Measurements from ENCODE around the gene CDH20. TPM values are rescaled to one million over a fixed set of nuclear protein-coding genes. Genes with fewer than 3 reads are reported as not detected.

Gene CDH20
- total RNA-seq, 1 donor from 2014 or later: not detected

DNA sequence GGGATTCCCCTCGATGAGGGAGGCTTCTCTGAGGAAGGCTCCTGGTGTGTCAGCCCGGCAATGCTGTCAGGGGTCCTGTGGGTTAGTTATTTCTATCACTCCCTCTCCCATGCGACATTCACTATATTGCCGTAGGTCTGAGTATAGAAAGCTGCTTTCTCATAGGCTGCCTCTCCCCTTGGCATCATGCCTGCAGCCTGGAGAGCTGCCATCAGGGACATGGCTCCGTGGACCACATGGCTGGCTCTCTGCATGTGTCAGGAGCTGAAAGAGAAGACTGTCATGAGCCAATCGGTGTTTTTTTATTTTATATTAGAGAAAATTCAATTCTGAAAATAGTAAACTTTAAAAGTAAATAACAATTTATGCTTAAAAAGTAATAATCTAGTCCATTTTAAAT lies 198.0 kb downstream of the CDH20 start:
- H3K36me3 Mint-ChIP-seq (ENCODE audit: low read depth): no peaks in the 10 kb centered on the region
- no peaks in the 10 kb centered on the region for H3K4me1 Mint-ChIP-seq (ENCODE audit: low read depth)
- H3K27ac Mint-ChIP-seq (ENCODE audit: unreplicated experiment): no peak overlapping the region
- H3K27me3 Mint-ChIP-seq (ENCODE audit: low read depth): peaks cover 1% of the 10 kb centered on the region
- H3K4me3 Mint-ChIP-seq (ENCODE audit: unreplicated experiment): no peak overlapping the region
- TF ChIP-seq, protein P1, sequence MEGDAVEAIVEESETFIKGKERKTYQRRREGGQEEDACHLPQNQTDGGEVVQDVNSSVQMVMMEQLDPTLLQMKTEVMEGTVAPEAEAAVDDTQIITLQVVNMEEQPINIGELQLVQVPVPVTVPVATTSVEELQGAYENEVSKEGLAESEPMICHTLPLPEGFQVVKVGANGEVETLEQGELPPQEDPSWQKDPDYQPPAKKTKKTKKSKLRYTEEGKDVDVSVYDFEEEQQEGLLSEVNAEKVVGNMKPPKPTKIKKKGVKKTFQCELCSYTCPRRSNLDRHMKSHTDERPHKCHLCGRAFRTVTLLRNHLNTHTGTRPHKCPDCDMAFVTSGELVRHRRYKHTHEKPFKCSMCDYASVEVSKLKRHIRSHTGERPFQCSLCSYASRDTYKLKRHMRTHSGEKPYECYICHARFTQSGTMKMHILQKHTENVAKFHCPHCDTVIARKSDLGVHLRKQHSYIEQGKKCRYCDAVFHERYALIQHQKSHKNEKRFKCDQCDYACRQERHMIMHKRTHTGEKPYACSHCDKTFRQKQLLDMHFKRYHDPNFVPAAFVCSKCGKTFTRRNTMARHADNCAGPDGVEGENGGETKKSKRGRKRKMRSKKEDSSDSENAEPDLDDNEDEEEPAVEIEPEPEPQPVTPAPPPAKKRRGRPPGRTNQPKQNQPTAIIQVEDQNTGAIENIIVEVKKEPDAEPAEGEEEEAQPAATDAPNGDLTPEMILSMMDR (IDR thresholded peaks at IDR 0.05): no peak
- H3K9me3 Mint-ChIP-seq (ENCODE audit: low read depth): no peaks in the 10 kb centered on the region
- DNase-seq (ENCODE audit: low spot score): no peak

DNA sequence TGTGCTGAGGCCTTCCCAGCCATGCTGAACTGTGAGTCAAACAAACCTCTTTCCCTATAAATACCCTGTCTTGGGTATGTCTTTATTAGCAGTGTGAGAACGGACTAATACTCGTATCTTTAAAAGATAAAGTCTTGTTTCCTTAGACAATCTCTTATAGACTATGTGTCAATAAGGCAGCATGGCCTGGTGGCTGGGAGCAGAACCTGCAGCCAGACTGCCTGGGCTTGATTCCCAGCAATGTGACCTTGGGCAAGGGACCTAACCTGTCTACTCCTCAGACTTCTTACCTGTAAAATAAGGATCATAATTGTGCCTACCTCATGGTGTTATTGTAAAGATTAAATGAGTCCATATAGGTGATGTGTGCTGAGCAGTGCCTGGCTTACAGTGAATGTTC lies 198.7 kb downstream of the CDH20 start:
- Mint-ChIP-seq H3K4me1 (ENCODE audit: low read depth) (no peaks in the 10 kb centered on the region), H3K4me3 (ENCODE audit: unreplicated experiment) (no peak overlapping the region), H3K36me3 (ENCODE audit: low read depth) (no peaks in the 10 kb centered on the region), H3K27ac (ENCODE audit: unreplicated experiment) (no peak overlapping the region), H3K27me3 (ENCODE audit: low read depth) (peaks cover 1% of the 10 kb centered on the region), H3K9me3 (ENCODE audit: low read depth) (no peaks in the 10 kb centered on the region)
- DNase-seq (ENCODE audit: low spot score): no peak
- TF ChIP-seq, protein P1 (IDR thresholded peaks at IDR 0.05): no peak

DNA sequence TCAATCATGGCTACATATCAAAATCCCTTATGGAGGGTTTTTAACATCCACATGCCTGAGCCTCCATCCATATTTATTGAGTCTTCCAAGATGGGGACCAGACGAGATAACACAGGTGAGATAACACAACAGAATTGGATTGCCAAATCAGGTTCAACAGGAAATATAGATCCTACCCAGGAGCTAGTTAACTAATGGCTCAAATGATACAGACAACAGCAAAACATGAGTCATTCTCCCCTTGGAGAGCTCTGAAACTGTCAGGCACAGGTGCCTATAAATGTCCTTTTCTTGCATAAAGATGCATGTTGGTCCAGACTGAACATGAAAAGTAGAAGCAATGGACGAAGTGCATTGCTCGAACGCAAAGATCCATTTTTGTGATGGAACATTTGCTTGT lies 202.2 kb downstream of the CDH20 start:
- Mint-ChIP-seq H3K36me3 (ENCODE audit: low read depth) (no peaks in the 10 kb centered on the region), H3K27me3 (ENCODE audit: low read depth) (peaks cover 1% of the 10 kb centered on the region), H3K9me3 (ENCODE audit: low read depth) (no peaks in the 10 kb centered on the region), H3K27ac (ENCODE audit: unreplicated experiment) (no peak overlapping the region), H3K4me1 (ENCODE audit: low read depth) (no peaks in the 10 kb centered on the region), H3K4me3 (ENCODE audit: unreplicated experiment) (no peak overlapping the region)
- TF ChIP-seq, protein P1 (IDR thresholded peaks at IDR 0.05): no peak
- no peak for DNase-seq (ENCODE audit: low spot score)

DNA sequence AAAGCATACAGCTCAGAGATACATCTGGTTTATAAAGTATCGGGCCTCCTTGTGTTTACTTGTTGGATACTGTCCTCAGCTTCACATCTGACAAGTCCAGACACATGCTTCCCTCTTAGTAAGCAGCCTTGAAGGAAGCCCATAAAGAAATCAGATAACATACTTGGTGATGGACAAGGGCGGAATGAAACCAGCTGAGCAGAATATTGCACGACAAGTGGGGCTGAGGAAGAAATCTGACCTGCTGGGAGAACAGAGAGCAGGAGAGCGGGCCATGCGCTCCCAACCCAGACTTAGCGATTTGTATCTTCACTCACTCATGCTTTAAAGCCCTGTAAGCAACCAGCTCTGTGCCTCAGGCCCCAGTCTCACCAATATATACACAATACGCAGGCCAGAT lies 208.4 kb downstream of the CDH20 start:
- Mint-ChIP-seq H3K4me1 (ENCODE audit: low read depth) (peaks cover 7% of the 10 kb centered on the region), H3K4me3 (ENCODE audit: unreplicated experiment) (no peak overlapping the region), H3K9me3 (ENCODE audit: low read depth) (peaks cover 4% of the 10 kb centered on the region), H3K27ac (ENCODE audit: unreplicated experiment) (no peak overlapping the region), H3K27me3 (ENCODE audit: low read depth) (no peaks in the 10 kb centered on the region), H3K36me3 (ENCODE audit: low read depth) (peaks cover 2% of the 10 kb centered on the region)
- TF ChIP-seq, protein P1 (IDR thresholded peaks at IDR 0.05): no peak
- DNase-seq (ENCODE audit: low spot score): no peak

DNA sequence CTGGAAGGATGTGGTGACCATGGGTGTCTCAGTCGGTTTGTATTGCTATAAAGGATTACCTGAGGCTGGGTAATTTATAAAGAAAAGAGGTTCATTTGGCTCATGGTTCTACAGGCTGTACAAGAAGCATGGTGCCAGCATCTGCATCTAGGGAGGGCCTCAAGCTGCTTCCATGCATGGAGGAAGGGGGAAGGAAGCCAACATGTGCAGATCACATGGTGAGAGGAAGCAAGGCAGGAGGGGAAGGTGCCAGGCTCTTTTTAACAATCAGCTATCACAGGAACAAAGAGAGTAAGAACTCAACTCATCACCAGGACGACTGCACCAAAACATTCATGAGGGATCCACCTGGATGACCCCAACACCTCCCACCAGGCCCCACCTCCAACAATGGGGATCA lies 209.4 kb downstream of the CDH20 start:
- H3K27me3 Mint-ChIP-seq (ENCODE audit: low read depth): no peaks in the 10 kb centered on the region
- H3K27ac Mint-ChIP-seq (ENCODE audit: unreplicated experiment): no peak overlapping the region
- H3K36me3 Mint-ChIP-seq (ENCODE audit: low read depth): peaks cover 2% of the 10 kb centered on the region
- DNase-seq (ENCODE audit: low spot score): no peak
- TF ChIP-seq, protein P1 (IDR thresholded peaks at IDR 0.05): no peak
- peaks cover 4% of the 10 kb centered on the region for H3K9me3 Mint-ChIP-seq (ENCODE audit: low read depth)
- peaks cover 10% of the 10 kb centered on the region for H3K4me1 Mint-ChIP-seq (ENCODE audit: low read depth)
- no peak overlapping the region for H3K4me3 Mint-ChIP-seq (ENCODE audit: unreplicated experiment)

Measured in chondrocyte (in vitro differentiated cells).